Putamen (tissue), 1 donor: ENCODE results near the gene SLFN12.
"Not testable (repeated sequence)": the region's sequence is repeated elsewhere in the genome, so short reads cannot be mapped to it uniquely, and the experiment has no call there.

ENCODE experiments used
- DNase-seq: peaks from one replicate; pipeline ENCODE4 v3.0.0-alpha.2; 2016; ENCODE audit warnings: low spot score

SLFN12 gene

DNA sequence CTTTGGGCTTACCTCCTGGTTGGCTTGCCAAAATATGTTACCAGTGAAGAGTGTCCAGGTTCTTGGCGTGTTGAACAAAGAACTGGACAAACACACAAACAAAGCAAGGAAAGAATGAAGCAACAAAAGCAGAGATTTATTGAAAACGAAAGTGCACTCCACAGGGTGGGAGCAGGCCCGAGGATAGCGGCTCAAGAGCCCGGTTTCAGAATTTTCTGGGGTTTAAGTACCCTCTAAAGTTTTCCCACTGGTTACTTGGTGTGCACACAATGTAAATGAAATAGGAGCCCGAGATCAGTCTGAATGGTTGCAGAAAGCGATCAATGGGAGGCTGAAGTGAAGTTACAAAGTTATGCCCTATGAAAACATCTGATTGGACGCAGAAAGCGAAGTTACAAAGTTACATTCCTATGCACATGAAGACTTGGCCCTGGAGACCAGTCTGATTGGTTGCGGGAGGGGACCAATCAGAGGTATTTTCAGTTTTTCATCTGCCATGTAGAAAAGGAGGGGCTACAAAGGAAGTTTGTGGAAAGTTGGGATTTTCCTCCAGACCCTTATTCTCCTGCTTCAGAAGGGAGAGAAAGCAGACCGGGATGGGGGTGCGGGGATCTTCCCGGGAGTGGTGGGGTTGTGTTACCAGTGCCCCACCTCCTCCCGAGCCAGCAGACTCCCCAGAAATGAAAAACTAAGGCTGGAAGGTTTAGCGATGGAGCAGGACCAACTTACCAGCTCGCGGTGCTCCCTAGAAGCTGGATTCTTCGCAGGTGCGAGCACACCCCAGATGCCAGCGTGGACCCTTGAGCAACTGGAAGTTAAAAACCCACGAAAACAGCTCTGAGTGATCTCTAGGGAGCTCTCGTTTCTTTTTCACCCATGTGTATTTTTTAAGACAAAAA lies at the start of gene SLFN12:
Gene SLFN12, minus strand, starts transcription at position 325 of the 899 bp plus-strand sequence. CDS start 9,472 bp downstream, outside the sequence.
- DNase-seq, result peak; percentile 39

- no peak for DNase-seq
Measured at GRCh38 chr17:35479271-35479670, 47.0 kb upstream of the SLFN12 start.

DNA sequence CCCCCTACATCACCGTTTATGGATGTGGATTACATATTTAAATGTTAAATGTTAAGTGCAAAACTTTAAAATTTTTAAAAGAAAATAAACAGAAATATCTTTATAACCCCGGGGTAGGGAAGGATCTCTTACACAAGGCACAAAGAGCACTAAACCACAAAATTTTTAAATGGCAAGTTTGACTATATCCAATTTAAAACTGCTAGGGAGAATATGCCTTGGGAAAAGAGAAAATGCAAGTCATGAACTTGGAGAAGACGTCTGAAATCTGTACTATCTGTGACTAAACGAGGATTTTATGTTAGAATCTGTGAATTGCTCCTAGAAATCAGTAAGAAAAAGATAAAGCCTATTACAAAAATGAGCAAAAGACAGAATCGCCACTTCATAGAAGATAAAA lies 44.9 kb upstream of the SLFN12 start:
- no peak for DNase-seq

GRCh38 chr17:35476283-35476820 lies 44.1 kb upstream of the SLFN12 start:
- no peak for DNase-seq

DNA sequence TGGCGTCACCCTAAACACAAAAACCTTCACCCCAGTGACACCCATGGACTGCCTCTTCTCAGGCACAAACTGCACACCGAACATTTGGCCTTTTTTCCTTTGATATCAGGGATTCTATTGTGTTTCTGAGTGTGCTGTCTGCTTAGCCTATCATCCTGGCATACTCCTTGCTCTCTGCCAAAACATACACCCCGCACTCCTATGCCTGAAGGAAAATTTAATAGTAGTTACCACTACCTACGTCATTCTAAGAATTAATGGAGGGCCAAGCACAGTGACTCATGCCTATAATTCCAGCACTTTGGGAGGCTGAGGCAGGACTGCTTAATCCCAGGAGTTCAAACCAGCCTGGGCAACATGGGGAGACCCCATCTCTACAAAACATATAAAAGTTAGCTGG lies 36.2 kb upstream of the SLFN12 start:
- DNase-seq, result no peak

DNA sequence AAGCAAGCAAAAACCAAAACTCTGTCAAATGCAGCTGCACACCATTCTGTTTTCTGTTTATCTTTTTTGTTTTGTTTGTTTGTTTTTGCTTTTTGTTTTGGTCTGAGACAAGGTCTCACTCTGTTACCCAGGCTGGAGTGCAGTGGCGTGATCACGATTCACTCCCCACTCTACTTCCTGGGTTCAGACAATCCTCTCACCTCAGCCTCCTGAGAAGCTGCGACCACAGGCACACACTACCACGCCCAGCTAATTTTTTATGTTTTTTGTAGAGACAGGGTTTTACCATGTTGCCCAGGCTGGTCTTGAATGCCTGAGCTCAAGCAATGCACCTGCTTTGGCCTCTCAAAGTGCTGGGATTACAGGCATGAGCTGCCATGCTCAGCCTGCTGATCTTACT lies 35.5 kb upstream of the SLFN12 start:
- no peak for DNase-seq

- no peak for DNase-seq
Measured at GRCh38 chr17:35460354-35460851, 28.1 kb upstream of the SLFN12 start.

GRCh38 chr17:35454035-35454434 lies 21.7 kb upstream of the SLFN12 start:
- DNase-seq, result not testable (repeated sequence)

GRCh38 chr17:35453171-35453570 lies 20.9 kb upstream of the SLFN12 start:
- no peak for DNase-seq

DNA sequence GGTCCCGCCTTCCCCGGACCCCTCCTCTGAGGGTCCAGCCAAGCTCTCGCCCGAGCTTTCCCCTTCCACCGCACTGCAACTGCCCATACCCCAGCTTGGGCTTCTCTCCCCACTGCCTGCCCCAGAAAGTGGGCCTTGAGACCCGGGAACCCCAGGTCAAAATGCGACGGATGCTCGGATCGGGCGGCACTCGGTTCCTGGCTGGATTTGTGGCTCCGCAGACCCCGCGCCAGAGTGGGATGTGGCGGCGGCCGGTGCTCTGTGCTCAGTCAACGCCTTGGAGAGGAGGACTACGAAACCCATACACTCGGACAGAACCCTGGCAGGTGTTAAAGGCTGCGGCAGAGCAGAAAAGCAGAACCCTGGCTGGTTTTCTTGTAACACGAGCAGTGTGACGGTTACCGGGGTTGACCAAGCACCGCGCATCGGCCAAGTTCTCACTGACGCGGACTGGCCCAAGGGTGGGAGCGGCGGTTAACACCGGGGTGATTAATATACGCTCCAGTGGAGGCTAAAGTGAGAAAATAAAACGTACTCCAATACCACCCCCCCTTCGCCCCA lies 17.2 kb upstream of the SLFN12 start:
- DNase-seq, result no peak

DNA sequence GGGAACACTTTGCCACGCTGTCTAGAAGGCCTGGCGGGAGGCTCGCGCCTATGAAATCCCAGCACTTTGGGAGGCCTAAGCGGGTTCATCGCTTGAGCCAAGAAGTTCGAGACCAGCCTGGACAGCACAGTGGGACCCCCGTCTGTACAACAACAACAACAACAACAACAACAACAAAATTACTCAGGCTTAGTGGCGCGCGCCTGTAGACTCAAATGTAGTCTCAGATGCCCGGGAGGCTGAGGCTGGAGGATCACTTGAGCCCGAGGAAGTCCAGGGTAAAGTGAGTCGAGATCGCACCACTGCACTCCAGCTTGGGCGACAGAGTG lies 16.6 kb upstream of the SLFN12 start:
- no peak for DNase-seq

GRCh38 chr17:35448214-35448898 lies 16.1 kb upstream of the SLFN12 start, which contains the start of gene SLFN13:
TSS of gene SLFN13 (minus strand) at chr17:35448766. CDS start at chr17:35445680, 3,086 bp downstream.
- no peak for DNase-seq

GRCh38 chr17:35447499-35447898 lies 15.2 kb upstream of the SLFN12 start:
- no peak for DNase-seq

DNA sequence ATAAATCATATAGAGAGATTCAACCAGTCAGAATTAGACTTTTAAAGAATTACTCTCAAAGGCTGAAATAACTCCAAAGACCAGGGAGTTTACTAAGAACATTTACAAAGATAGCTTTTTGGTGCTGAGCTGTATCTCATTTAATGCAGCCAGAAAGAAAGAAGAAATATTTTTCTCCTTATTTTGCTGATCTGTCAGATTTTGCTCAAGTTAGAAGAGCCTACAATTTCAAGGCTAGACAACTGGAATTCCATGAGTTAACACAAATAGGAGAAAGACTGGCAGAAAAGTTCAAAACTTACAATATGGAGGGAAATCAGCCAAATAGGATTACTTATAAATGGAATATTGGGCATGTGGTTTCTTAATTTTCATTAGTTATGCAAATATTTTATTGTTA lies 6.1 kb upstream of the SLFN12 start:
- DNase-seq, result no peak

GRCh38 chr17:35433075-35433894 lies 985 bp upstream of the SLFN12 start:
- no peak for DNase-seq

- DNase-seq, result no peak
Measured at GRCh38 chr17:35429702-35430101, 2.6 kb downstream of the SLFN12 start.

GRCh38 chr17:35428229-35428628 lies 4.1 kb downstream of the SLFN12 start:
- DNase-seq, result no peak

- no peak for DNase-seq
Measured at GRCh38 chr17:35423761-35424160, 8.5 kb downstream of the SLFN12 start.

- DNase-seq, result not testable (repeated sequence)
Measured at GRCh38 chr17:35421069-35421468, 11.2 kb downstream of the SLFN12 start.

DNA sequence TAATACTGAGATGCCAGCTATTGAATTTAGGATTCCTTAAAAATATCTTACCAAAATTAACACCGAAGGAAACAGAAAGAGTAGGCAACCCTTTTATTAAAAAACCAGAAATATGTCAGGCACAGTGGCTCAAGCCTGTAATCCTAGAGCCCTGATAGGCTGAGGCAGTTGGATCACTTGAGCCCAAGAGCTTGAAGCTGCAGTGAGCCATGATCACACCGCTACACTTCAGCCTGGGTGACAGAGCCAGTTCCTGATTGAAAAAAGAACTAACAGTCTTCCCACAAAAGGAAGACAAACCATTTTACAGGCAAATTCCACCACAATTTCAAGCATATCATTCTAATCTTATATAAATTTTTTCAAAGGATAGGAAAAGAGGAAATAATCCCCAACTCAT lies 15.6 kb downstream of the SLFN12 start:
- DNase-seq, result no peak

DNA sequence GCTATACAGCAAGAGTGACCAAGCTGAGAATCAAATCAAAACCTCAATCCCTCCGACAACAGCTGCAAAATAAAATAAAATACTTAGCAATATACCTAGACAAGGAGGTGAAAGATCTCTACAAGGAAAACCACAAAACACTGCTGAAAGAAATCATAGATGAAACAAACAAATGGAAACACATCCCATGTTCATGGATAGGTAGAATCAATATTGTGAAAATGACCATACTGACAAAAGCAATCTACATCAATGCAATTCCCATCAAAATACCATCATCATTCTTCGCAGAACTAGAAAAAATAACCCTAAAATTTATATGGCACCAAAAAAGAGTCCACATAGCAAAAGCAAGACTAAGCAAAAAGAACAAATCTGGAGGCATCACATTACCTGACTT lies 17.6 kb downstream of the SLFN12 start:
- not testable (repeated sequence) for DNase-seq

- no peak for DNase-seq
Measured at GRCh38 chr17:35414247-35414646, 18.1 kb downstream of the SLFN12 start.
